Activated effector memory CD4-positive, alpha-beta T cell treated with Interleukin-2 at 50 U/mL for 16 hours (primary cell): ENCODE results near the gene NOB1.

Experiments used
- DNase-seq: peaks from one replicate; pipeline ENCODE4 v3.0.0-alpha.2; 2020

NOB1 gene

DNA sequence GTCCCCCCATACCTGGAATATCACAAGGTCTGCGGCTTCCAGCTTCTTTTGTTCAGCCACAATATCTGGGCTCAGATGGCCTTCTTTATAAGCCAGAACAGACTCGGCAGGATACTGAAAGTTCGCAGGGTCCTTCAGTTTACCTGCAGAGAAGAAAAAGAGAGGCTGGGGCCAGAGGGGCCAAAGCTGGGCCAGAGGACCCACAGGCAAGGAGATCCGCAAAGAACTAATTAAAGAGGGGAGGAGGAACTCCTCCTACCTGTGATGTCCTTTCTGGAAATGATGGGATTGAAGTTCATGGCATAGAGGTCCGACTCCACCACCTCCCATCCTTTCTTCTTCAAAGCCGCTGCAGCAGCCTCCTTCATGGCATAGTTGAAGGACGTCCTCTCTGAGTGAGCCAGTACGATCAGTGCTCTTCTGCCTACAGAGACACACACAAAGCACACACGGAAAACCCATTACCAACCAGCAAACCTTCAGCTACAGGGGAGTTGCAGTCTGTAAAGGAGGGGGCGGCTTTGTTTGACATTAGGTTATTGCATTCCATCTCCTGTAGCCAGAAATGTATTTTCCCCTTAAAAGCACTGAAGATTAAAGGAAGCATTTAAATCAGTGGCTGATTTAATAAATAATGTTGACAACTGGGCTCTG is 36.5 kb downstream of the NOB1 start:
- DNase-seq = no peak

DNA sequence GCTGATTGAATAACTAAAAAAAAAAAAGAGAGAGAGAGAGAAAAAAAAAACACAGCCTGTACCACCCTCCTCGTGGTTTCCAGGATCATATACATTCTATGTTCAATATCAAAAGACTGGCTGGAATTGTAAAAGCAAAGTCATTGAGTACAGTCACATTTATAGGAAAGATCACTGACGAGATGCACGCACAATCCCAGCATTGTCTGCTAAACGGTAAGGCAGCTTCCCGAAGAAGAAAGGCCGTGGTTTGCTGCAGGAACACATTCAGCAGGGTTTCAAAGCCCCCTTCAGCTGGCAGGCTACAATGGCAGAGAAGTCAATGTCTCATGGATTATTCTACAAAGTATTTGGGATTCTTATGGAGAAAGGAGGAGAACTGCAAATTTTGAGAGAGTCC is 37.7 kb downstream of the NOB1 start:
- no peak for DNase-seq

- no peak for DNase-seq
Observed at GRCh38 chr16:69712914-69713581, 41.7 kb downstream of the NOB1 start.

DNA sequence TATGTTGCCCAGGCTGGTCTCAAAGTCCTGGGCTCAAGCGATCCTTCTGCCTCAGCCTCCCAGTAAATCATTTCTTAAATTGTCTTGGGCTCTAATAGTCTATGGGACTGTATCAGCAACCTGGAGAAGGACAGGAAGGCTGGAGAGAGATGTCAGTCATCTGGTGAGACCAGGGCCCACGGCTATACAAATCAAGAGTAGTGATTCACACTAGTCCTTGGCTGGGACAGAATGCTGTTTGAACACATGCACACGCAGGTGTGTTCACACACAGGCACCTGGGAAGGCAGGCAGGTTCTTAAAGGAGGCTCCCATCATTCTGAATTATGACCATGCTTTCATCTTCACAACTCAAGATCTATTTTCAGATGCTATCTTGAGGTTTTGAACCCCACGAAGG is 42.4 kb downstream of the NOB1 start:
- no peak for DNase-seq

GRCh38 chr16:69711115-69711740 is 43.5 kb downstream of the NOB1 start:
- no peak for DNase-seq

DNA sequence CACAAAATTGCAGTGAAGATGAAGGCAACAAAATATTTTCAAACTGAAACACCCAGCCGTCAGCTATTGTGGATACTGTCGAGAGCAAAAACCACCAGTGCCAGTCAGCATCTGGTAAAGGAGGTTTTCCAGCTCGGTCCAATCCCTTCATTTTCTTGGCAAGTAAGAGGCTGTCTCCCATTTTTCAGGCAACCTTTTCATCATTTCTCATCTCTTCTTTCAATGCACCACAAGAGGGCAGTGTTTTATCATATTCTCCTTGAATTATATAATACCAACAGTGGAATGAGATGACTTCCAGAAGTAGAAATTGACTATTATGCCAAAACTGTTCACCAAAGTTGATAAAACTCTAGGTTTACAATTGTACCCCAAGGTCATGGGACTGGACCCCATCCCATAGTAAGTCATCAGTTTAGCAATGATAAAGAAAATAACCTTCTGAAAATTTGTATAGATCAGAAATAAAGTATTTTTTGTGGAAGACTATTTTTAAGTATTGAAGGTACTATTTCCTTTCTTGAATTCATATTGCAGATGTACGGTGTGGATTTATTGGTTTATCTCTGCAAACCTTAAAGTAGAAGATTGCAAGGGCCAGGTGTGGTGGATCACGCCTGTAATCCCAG is 45.2 kb downstream of the NOB1 start:
- DNase-seq = no peak

DNA sequence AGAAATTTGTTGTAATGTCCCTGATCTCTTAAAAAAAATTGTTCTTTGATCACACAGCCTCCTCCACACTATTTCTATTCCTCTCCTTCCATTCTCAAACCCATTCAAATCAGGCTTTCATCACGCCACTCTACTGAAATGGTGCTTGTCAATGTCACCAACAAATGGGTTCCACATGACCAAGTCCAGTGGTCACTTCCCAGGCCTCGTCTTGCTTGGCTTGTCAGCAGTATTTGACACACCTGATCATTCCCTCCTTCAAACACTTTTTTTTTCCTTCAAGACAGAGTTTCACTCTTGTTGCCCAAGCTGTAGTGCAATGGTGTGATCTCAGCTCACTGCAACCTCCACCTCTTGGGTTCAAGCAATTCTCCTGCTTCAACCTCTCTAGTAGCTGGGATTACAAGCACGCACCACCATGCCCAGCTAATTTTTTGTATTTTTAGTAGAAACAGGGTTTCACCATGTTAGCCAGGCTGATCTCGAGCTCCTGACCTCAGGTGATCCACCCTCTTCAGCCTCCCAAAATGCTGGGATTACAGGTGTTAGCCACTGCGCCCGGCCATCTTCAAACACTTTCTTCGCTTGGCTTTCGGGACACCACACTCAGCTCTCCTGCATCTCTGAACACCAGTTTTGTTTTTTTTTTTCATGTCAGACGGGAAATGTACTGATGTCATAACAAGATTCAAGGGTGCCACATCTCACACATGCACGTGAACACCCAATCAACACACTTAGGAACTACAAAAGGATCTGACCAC is 46.6 kb downstream of the NOB1 start:
- no peak for DNase-seq

DNA sequence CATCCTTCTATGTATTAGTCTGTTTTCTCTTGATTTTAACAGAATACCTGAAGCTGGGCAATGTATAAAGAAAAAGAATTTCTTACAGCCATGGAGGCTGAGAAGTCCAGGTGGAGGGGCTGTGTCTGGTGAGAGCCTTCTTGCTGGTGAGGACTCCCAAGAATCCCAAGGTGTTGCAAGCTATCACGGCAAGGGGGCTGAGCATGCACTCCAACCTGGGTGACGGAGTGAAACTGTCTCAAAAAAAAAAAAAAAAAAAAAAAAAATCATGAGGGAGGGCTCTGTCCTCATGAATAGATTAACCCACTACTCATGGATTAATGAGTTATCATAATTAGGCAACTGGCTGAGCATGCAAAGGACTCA is 47.8 kb downstream of the NOB1 start:
- no peak for DNase-seq

DNA sequence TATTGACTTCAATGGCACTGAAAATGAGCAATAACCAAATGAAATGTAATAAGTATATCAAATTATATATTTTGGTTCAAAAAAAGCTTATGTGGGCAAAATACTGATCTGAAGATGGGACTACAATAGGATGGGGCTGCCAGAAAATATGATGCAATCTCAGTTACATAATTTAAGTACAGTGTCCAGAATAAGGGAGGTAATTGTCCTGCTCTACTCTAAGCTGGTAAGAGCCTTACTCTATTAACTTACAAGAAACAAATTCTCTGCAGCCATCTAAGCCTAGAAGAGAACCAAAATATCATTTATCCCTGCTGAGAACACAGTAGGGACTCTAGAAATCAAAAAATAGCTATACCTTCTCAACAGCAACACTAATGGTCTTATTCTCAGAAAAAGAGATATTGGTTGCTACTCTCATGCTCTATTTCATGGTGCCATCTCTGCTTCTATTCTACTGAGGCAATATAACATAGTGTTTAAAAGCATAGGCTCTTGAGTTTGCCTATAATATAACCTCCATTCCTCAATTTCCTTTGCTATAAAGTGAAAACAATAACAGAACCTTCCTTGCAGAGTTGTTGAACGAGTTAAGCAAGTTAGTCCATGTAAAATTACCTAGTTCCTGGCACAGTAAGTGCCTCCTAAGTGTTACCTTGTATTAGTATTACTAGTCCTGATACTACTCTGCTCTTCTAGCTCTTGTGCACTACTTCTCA is 48.3 kb downstream of the NOB1 start:
- no peak for DNase-seq

DNA sequence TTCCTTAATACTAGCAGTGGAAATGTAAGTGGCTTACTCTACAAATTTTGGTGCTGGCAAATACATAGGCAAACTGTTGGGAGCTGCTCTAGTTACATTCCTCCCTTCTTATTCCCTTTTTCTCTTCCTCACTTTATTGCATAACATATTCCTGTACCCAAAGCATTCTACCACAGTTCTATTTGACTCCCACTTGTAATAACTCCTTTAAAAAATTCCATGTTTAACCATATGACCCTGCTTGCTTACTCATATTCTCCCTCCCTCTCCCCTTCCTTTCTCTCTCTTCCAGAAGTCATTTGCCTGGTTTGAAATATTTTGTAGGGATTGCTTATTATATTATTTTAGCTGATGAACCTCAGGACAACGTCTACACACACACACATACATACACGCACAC is 51.1 kb downstream of the NOB1 start:
- DNase-seq = no peak

GRCh38 chr16:69701866-69702265 is 52.9 kb downstream of the NOB1 start:
- no peak for DNase-seq

DNA sequence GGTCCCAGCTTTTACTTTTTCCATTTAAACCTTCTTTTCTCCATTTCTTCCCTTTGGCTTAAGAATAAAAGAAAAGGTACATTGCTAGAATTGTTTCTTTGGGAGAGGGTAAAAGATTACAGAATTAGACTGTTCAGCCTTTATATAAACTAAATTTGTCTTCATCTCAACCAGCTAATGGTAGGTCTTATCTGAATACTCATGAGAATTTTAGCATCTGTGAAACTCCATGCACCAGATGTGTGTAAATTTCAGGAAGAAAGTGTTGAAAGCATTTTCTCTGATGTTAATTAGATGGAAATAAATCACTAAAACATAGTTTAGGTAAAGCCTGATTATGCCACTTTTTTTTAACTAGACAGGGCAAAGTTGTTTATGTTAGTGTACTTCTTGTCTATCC is 53.3 kb downstream of the NOB1 start:
- DNase-seq = no peak

DNA sequence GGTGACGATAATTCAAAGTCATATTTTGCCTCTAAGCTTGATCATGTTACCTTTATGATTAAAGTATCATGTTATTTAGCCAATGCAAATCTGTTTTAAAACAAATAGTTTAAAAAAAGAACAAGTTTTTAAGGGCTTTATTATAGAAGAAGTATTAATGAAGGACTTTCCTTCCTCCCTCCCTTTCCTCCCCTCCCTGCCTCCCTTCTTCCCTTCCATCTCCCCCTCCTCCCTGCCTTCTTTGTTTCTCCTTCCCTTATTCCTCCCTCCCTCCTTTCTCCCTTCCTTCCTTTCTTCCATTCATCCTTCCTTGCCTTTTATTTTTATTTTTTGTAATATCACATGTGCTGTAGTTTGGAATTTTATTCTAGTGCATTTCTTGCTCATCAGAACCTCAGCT is 54.8 kb downstream of the NOB1 start:
- no peak for DNase-seq

GRCh38 chr16:69698404-69698803 is 56.3 kb downstream of the NOB1 start:
- DNase-seq = no peak

DNA sequence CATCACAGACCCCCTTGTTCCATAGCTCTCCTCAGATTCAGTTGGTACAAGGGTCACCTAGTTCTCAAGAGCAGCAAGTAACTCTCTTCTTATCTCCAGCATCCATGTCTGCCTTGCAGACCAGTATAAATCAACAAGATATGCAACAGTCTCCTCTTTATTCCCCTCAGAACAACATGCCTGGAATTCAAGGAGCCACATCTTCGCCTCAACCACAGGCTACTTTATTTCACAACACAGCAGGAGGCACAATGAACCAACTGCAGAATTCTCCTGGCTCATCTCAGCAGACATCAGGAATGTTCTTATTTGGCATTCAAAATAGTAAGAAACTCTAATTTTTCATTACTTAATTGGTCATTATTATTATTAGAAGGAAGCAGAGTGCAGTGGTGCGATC is 60.8 kb downstream of the NOB1 start:
- no peak for DNase-seq

- no peak for DNase-seq
Observed at GRCh38 chr16:69691980-69692911, 62.5 kb downstream of the NOB1 start.
